GM12864 (cell line): ENCODE results near the gene GSDMA.

Experiments
- DNase-seq: peaks from one replicate; pipeline ENCODE4 v3.0.0-alpha.2; 2011; ENCODE audit warnings: low read depth
- H3K4me3 ChIP-seq: 2 replicates; pipeline ENCODE4 v1.5.1; 2011; ENCODE audit warnings: mild to moderate bottlenecking, low read depth, low read length, control low read depth
- CTCF ChIP-seq: IDR thresholded peaks from 2 replicates; pipeline ENCODE4 v1.5.1; 2011; ENCODE audit warnings: low read depth, mild to moderate bottlenecking, moderate library complexity, low read length, control low read depth, inconsistent platforms; ENCODE audit errors: missing control alignments

Gene GSDMA

GRCh38 chr17:39972271-39972670 is 9.5 kb downstream of the GSDMA start:
- no peak overlapping the region for H3K4me3 ChIP-seq
- no peak for DNase-seq
- no peak for TF ChIP-seq CTCF

- no peak for TF ChIP-seq CTCF
- H3K4me3 ChIP-seq = no peak overlapping the region
- no peak for DNase-seq
These were observed 10.7 kb downstream of the GSDMA start for GRCh38 chr17:39973496-39973895.

GRCh38 chr17:39974433-39974832 is 11.6 kb downstream of the GSDMA start:
- TF ChIP-seq CTCF = no peak
- no peak for DNase-seq
- no peak overlapping the region for H3K4me3 ChIP-seq

GRCh38 chr17:39975801-39976200 is 13.0 kb downstream of the GSDMA start:
- no peak for DNase-seq
- no peak for TF ChIP-seq CTCF
- H3K4me3 ChIP-seq = no peak overlapping the region

GRCh38 chr17:39979016-39979670 is 16.3 kb downstream of the GSDMA start:
- TF ChIP-seq CTCF = no peak
- H3K4me3 ChIP-seq = no peak overlapping the region
- DNase-seq = no peak

- H3K4me3 ChIP-seq = peak overlapping the region; percentile 82
- TF ChIP-seq CTCF = no peak
- no peak for DNase-seq
These were observed 17.1 kb downstream of the GSDMA start for GRCh38 chr17:39979893-39980350.
